ENCODE results near the gene CILP2.

CILP2 gene

GRCh38 chr19:19547674-19548336, 9.7 kb downstream of the CILP2 start:
- no peak for DNase-seq

GRCh38 chr19:19548915-19549759, 11.1 kb downstream of the CILP2 start:
- DNase-seq = no peak

- DNase-seq = no peak
Measured at GRCh38 chr19:19549804-19550464, 11.9 kb downstream of the CILP2 start.

GRCh38 chr19:19550485-19550929, 12.4 kb downstream of the CILP2 start:
- DNase-seq = no peak

- DNase-seq = no peak
Measured at GRCh38 chr19:19550972-19551852, 13.1 kb downstream of the CILP2 start.

- no peak for DNase-seq
Measured at GRCh38 chr19:19551853-19552192, 13.8 kb downstream of the CILP2 start.

GRCh38 chr19:19552798-19553197, 14.7 kb downstream of the CILP2 start:
- DNase-seq = no peak

GRCh38 chr19:19553670-19554069, 15.6 kb downstream of the CILP2 start:
- DNase-seq = no peak

- no peak for DNase-seq
Measured at GRCh38 chr19:19554074-19555023, 16.3 kb downstream of the CILP2 start.

GRCh38 chr19:19558055-19558454, 20.0 kb downstream of the CILP2 start:
- no peak for DNase-seq

GRCh38 chr19:19558636-19559035, 20.6 kb downstream of the CILP2 start:
- no peak for DNase-seq

- DNase-seq = no peak
Measured at GRCh38 chr19:19559931-19560330, 21.9 kb downstream of the CILP2 start.

GRCh38 chr19:19561946-19562664, 24.0 kb downstream of the CILP2 start:
- no peak for DNase-seq

GRCh38 chr19:19562665-19563347, 24.7 kb downstream of the CILP2 start:
- DNase-seq = no peak

- no peak for DNase-seq
Measured at GRCh38 chr19:19563348-19563848, 25.3 kb downstream of the CILP2 start.

GRCh38 chr19:19566306-19566705, 28.2 kb downstream of the CILP2 start:
- DNase-seq = no peak

- no peak for DNase-seq
Measured at GRCh38 chr19:19567391-19567790, 29.3 kb downstream of the CILP2 start.

- no peak for DNase-seq
Measured at GRCh38 chr19:19568802-19569756, 31.0 kb downstream of the CILP2 start.

- no peak for DNase-seq
Measured at GRCh38 chr19:19570571-19570970, 32.5 kb downstream of the CILP2 start.
